Measurements from ENCODE around the gene MGP. TPM values are rescaled to one million over a fixed set of nuclear protein-coding genes. Genes with fewer than 3 reads are reported as not detected.

The MGP gene
- total and polyA plus RNA-seq, 8 donors, result 78.8 to 789 (median 89.4) TPM

DNA sequence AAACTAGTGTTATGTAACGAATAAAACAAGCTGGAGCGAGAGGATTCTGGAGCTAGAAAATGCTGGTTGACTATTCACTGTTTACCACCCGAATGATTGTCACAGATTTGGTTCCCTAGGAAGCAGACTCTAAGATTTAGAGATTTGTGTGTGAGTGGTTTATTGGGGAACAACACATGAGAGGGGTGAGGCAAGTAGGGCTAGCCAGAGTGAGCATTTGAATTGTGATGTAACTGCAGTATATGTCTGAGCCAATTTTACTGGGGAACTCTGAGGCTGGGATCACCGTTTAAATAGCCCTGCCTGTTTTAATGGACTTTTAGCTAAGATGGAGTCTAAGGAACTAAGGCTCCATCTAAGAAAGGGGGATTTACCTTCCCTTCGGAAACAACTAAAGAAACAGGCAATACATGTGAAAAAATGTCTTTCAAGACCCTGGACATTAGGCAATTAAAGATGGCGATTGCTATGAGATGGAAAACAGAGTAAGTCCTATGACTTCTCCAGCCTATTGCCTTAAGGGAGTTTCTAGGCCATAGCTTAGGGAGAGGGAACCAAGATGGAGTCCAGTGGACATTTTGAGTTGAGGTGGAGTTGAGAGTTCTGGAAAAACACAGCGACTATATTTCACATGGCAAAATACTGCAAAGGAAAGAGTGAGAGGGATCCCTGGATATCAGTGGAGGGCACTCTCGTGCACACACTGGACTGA, 6.3 kb downstream of the MGP start:
- H3K27ac ChIP-seq, result no peak overlapping the region
- TF ChIP-seq CTCF (IDR thresholded peaks at IDR 0.05), result no peak
- peaks cover 0 to 5% of the 10 kb centered on the region in 2 donors for H3K36me3 ChIP-seq
- H3K27me3 ChIP-seq, result no peaks in the 10 kb centered on the region
- no peak overlapping the region for H3K4me3 ChIP-seq
- ATAC-seq, result no peak
- no peaks in the 10 kb centered on the region for H3K9me3 ChIP-seq
- DNase-seq, result no peak
- peaks cover 0 to 11% of the 10 kb centered on the region in 2 donors for H3K4me1 ChIP-seq
- intact Hi-C loops (cut with DNase I), result no loop called here

DNA sequence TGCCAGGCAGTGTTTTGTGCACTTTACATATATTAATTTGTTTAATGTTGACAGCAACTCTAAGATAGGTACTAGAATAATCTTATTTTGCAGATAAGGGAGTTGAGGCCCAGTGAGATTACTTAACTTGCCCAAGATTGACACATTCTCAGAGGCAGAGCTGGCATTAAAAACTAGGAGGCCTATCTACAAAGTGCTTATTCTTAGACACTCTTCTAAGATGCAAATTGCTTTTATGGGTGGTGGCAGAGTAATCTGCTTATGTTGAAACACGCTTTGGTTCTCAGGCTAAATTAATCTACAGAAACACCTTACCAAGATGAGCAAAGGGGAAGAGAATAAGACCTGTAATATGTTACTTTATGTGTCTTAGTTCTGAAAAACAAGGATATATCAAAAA, 7.2 kb downstream of the MGP start:
- ATAC-seq (no peak), DNase-seq (no peak)
- peaks cover 0 to 4% of the 10 kb centered on the region in 2 donors for H3K4me1 ChIP-seq
- H3K9me3 ChIP-seq, result no peaks in the 10 kb centered on the region
- intact Hi-C loops (cut with DNase I), result no loop called here
- H3K4me3 ChIP-seq, result no peak overlapping the region
- H3K27me3 ChIP-seq, result no peaks in the 10 kb centered on the region
- H3K27ac ChIP-seq, result no peak overlapping the region
- H3K36me3 ChIP-seq, result peaks cover 0 to 5% of the 10 kb centered on the region in 2 donors
- TF ChIP-seq CTCF (IDR thresholded peaks at IDR 0.05), result no peak

DNA sequence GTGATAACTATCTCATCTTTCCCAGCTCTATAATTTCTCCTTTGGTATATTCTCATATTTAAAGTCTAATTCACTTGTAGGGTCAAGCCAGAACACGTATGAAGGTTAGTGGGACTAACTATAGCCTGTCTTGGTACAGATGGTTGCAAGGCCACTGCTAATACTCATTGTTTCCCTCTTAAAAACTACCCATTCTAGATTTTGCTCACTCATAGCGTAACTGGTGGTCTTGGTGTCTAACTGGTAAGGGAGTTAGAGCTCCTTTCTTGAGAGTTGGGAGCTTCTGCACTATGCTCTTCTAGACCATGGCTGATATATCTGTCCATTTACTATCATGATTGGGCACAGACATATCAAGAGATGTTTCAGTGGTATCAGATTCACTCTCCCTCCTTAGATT, 8.8 kb downstream of the MGP start:
- H3K36me3 ChIP-seq, result peaks cover 0 to under 1% of the 10 kb centered on the region in 2 donors
- no peak for DNase-seq
- intact Hi-C loops (cut with DNase I), result no loop called here
- no peak overlapping the region for H3K4me3 ChIP-seq
- H3K27me3 ChIP-seq, result no peaks in the 10 kb centered on the region
- no peaks in the 10 kb centered on the region for H3K9me3 ChIP-seq
- no peak overlapping the region for H3K27ac ChIP-seq
- H3K4me1 ChIP-seq, result peaks cover 0 to 4% of the 10 kb centered on the region in 2 donors
- no peak for ATAC-seq
- TF ChIP-seq CTCF (IDR thresholded peaks at IDR 0.05), result no peak

GRCh38 chr12:14874882-14875281, 10.8 kb downstream of the MGP start:
- DNase-seq, result no peak
- H3K4me1 ChIP-seq, result no peaks in the 10 kb centered on the region
- intact Hi-C loops (cut with DNase I), result no loop called here
- ATAC-seq, result no peak
- H3K9me3 ChIP-seq, result no peaks in the 10 kb centered on the region
- no peak overlapping the region for H3K27ac ChIP-seq
- no peaks in the 10 kb centered on the region for H3K36me3 ChIP-seq
- no peak overlapping the region for H3K4me3 ChIP-seq
- no peaks in the 10 kb centered on the region for H3K27me3 ChIP-seq
- TF ChIP-seq CTCF (IDR thresholded peaks at IDR 0.05), result no peak

- H3K4me1 ChIP-seq, result no peaks in the 10 kb centered on the region
- intact Hi-C loops (cut with DNase I), result no loop called here
- TF ChIP-seq CTCF (IDR thresholded peaks at IDR 0.05), result no peak
These were observed 12.0 kb downstream of the MGP start for GRCh38 chr12:14873440-14874185.

More at GRCh38 chr12:14873440-14874185, 12.0 kb downstream of the MGP start:
- DNase-seq, result no peak
- H3K36me3 ChIP-seq, result no peaks in the 10 kb centered on the region
- H3K9me3 ChIP-seq, result no peaks in the 10 kb centered on the region
- ATAC-seq, result no peak
- no peak overlapping the region for H3K4me3 ChIP-seq
- no peaks in the 10 kb centered on the region for H3K27me3 ChIP-seq
- no peak overlapping the region for H3K27ac ChIP-seq

All from left lung (tissue), 10 donors.